ENCODE data around the gene CHD9NB. TPM values are rescaled to one million over a fixed set of nuclear protein-coding genes. Genes with fewer than 3 reads are reported as not detected.

Gene CHD9NB
- total and polyA plus RNA-seq, 10 of the 15 experiments (the other 5 are each of a cell fraction or from before 2014, with no cell fraction given): 0.14 to 1.6 (median 0.73) TPM

GRCh38 chr16:53094013-53094630 is 41.4 kb upstream of the CHD9NB start (continued):
- peak; percentile 58; the same call in 1 of the 2 replicates for TF ChIP-seq ZBTB11 (CRISPR knock-in tag; IDR thresholded peaks at IDR 0.05)
- 0 out of 2 replicates have a peak, but pooled peaks have one; percentile 26 for TF ChIP-seq GABPA (IDR thresholded peaks at IDR 0.05; ENCODE audit: low read depth)
- no peak for TF ChIP-seq SP1 (IDR thresholded peaks at IDR 0.05; ENCODE audit: low read depth, low read length)
- peak; percentile 65; the same call in 1 of the 2 replicates for TF ChIP-seq DPF2 (IDR thresholded peaks at IDR 0.05)
- TF ChIP-seq TCF12 (IDR thresholded peaks at IDR 0.05; ENCODE audit: low read depth, low read length): no peak
- no peak for TF ChIP-seq RELA (IDR thresholded peaks at IDR 0.05; ENCODE audit: borderline replicate concordance, partially characterized antibody)
- TF ChIP-seq BMI1 (IDR thresholded peaks at IDR 0.05; ENCODE audit: borderline replicate concordance): no peak
- no peak for TF ChIP-seq ATF7 (IDR thresholded peaks at IDR 0.05; ENCODE audit: low read depth)
- TF ChIP-seq SMC3 (IDR thresholded peaks at IDR 0.05; ENCODE audit: borderline replicate concordance, low read length): no peak
- 0 out of 2 replicates have a peak, but pooled peaks have one; percentile 21 for TF ChIP-seq LARP7 (IDR thresholded peaks at IDR 0.05)

Measured in GM12878 (cell line).